HPDE6-E6E7 (cell line): ENCODE results near the gene PRKAG1.

Experiments used
- DNase-seq: peaks from one replicate; pipeline ENCODE4 v3.0.0; 2011; ENCODE audit warnings: missing footprints; ENCODE audit errors: extremely low spot score

PRKAG1 gene

DNA sequence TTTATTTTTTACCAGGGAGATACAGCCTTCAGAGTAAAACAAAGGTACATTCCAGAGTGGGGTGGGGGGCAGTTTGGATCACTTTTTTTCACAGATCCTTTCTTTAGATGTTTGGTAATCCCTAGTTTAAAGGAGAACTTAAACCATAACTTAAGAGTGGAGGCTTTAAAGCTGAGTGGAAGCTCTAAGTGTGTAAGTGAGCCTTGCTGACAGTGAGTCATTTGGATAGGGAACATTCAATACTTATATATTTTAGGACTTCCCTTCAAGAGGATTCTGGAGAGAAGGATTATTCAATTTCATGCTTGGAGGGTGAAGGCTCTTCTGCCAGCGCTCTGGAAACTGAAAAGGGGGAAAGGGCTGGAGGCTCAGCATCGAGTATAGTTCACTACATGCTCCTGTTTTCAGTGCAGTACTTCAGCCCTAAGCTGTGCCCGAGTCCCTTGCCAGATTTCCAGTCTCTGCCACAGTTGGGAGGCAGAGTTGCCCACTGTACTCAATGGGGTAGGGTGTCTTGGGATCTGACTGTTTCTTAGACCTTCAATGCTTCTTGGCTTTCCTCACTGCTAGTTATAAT is 8.4 kb downstream of the PRKAG1 start:
- DNase-seq = no peak

GRCh38 chr12:49008943-49009342 is 9.6 kb downstream of the PRKAG1 start:
- DNase-seq = no peak

- DNase-seq = no peak
Observed at GRCh38 chr12:49000346-49000745, 18.2 kb downstream of the PRKAG1 start.

- peak; percentile 49 for DNase-seq
Observed at GRCh38 chr12:48999371-49000131, 19.0 kb downstream of the PRKAG1 start, which contains the start of gene DDN. Gene DDN (minus strand): TSS chr12:48999375. CDS start chr12:48999287, 88 bp downstream.

- DNase-seq = no peak
Observed at GRCh38 chr12:48998497-48999353, 19.9 kb downstream of the PRKAG1 start.

DNA sequence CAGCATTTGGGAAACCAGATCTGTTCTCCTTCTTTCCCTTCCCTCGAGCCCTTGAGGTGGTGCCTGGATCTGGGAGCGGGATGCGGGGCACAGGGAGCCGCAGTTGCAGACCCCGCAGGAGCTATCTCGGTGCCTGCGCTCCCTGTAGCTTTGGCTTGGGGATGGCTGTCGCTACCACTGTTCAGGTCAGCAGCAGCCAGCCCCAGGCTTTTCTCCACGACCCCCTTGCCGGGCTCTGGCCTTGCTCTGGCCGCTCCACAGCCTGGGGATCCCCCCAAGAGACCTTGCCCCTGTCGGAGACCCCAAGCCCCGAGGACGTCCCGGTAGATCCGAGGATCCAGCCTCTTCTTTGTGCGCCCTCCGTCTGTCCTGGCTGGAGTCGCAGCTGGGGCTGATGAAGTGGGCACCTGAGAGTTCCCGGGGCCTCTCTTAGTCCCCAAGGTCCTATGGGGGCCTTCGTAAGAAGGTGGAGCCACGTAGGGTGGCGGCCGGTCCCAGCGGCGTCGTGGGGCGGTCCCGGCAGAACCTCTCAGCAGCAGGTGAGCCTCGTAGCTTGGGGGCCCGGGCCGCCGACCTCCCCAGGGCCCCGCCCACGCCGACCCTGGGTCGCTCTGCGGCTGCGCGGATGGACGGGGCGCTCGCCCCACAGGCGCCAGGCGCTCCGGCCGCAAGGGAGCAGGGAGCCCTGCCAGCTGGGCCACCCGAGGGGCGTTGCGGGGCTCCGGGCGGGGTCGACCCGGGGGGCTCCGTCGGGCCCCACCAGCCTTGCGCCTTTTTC is 20.7 kb downstream of the PRKAG1 start:
- DNase-seq = peak; percentile 55

GRCh38 chr12:48996794-48997718 is 21.5 kb downstream of the PRKAG1 start:
- peak; percentile 70 for DNase-seq

GRCh38 chr12:48995086-48995879 is 23.3 kb downstream of the PRKAG1 start:
- DNase-seq = peak; percentile 96

- no peak for DNase-seq
Observed at GRCh38 chr12:48994224-48995085, 24.1 kb downstream of the PRKAG1 start.

DNA sequence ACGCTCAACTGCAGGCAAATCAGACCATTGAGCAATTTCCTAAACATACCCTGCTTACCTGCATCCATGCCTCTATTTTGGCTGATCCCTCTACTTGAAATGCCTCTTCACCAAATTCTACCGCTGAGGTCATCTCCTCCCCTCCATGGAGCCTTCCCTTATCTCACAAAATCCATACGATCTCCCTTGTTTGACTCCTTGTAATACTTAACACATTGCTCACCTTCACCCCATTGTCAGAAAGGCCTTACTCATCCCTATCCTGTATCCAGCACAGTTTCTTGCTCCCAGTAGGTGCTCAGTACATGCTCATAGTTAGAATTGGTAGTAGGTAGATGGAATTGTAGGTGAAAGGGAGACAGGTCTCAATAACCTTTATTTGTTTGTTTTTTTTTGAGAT is 24.8 kb downstream of the PRKAG1 start:
- DNase-seq = no peak

GRCh38 chr12:48991247-48992050 is 27.1 kb downstream of the PRKAG1 start:
- no peak for DNase-seq

DNA sequence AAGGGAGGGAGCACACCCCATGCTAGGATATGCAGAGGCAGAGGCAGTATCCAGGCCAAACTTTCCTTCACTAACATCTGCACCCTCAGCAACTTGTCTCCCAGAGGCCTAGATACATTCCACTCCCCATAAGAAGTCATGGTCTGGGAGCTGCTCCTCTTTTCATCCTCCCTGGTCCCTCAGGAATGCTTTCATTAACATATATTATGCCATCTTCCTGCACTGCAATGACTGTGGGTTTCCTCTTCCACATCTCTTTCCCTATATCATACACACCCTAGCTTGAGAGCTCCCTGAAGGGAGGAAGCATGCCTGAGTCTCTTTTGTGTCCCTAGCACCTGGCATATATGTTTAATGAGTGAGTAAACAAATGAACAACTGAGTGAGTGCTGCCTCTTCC is 28.0 kb downstream of the PRKAG1 start:
- no peak for DNase-seq

- no peak for DNase-seq
Observed at GRCh38 chr12:48988030-48988649, 30.4 kb downstream of the PRKAG1 start.

GRCh38 chr12:48986720-48987291 is 31.8 kb downstream of the PRKAG1 start:
- no peak for DNase-seq

- no peak for DNase-seq
Observed at GRCh38 chr12:48985901-48986300, 32.7 kb downstream of the PRKAG1 start.

- no peak for DNase-seq
Observed at GRCh38 chr12:48985475-48985897, 33.1 kb downstream of the PRKAG1 start.
